Gastroesophageal sphincter (tissue), 3 donors: Measurements from ENCODE around the gene ZFC3H1.

Experiments
- CTCF ChIP-seq, 4 experiments: fragments of 200-600 bp in 2 of 4; fragments of 450-650 bp in 2 of 4; sonication (generic) in 1 of 4; IDR thresholded peaks; one replicate each; pipeline ENCODE4 v1.5.1; 2017 to 2019; ENCODE audit warnings: antibody characterized with exemption in 4 of 4, mild to moderate bottlenecking in 2 of 4, moderate library complexity in 2 of 4
- EP300 ChIP-seq: sonication (generic); formaldehyde crosslinking; IDR thresholded peaks from one replicate; pipeline ENCODE4 v1.6.1; 2017; ENCODE audit warnings: antibody characterized with exemption, mild to moderate bottlenecking
- POLR2A ChIP-seq, 2 donors: fragments of 450-650 bp; IDR thresholded peaks; one replicate each; pipeline ENCODE4 v1.6.1; 2017; ENCODE audit warnings: antibody characterized with exemption in 2 of 2, mild to moderate bottlenecking in 2 of 2, moderate library complexity in 1 of 2
- POLR2AphosphoS5 ChIP-seq: sonication (generic); formaldehyde crosslinking; IDR thresholded peaks from one replicate; pipeline ENCODE4 v1.6.1; 2017; ENCODE audit warnings: antibody characterized with exemption

GRCh38 chr12:71671816-71672215, 8.2 kb upstream of the ZFC3H1 start:
- TF ChIP-seq CTCF (IDR thresholded peaks at IDR 0.05) (no peak), POLR2A (IDR thresholded peaks at IDR 0.05) (no peak), POLR2AphosphoS5 (no peak), EP300 (no peak)
